Activated CD4-positive, alpha-beta T cell treated with anti-CD3 and anti-CD28 coated beads, Interleukin-2, amount 10 ng/mL, durations not matched to agents 7 days and 5 days (primary cell): ENCODE results near the gene HIVEP1. TPM values are rescaled to one million over a fixed set of nuclear protein-coding genes. Genes with fewer than 3 reads are reported as not detected.
A peak's percentile ranks its signal among the peaks of the same experiment; 100 is the strongest.

Source experiments
- CTCF ChIA-PET: fragments of 350-600 bp; sonication (Branson Sonifier 250); formaldehyde crosslinking; loops from one replicate; lab custom pipeline; 2021; ENCODE audit warnings: antibody characterized with exemption; lab: Charles Lee
- POLR2A ChIA-PET: fragments of 350-600 bp; sonication (Branson Sonifier 250); formaldehyde crosslinking; loops from one replicate; lab custom pipeline; 2021; ENCODE audit warnings: antibody characterized with exemption; lab: Charles Lee
- DNase-seq: peaks from one replicate; pipeline ENCODE4 v3.0.0-alpha.2; 2020
- H3K27ac Mint-ChIP-seq: one replicate; pipeline ENCODE4 v1.8.0; 2021; ENCODE audit warnings: mild to moderate bottlenecking, moderate library complexity, mixed read lengths
- H3K27me3 Mint-ChIP-seq: one replicate; pipeline ENCODE4 v1.8.0; 2021; ENCODE audit warnings: mixed read lengths
- H3K36me3 Mint-ChIP-seq: one replicate; pipeline ENCODE4 v1.8.0; 2021; ENCODE audit warnings: low read depth, mixed read lengths
- H3K4me1 Mint-ChIP-seq: one replicate; pipeline ENCODE4 v1.8.0; 2021; ENCODE audit warnings: mixed read lengths
- H3K4me3 Mint-ChIP-seq: one replicate; pipeline ENCODE4 v1.8.0; 2021; ENCODE audit warnings: mild to moderate bottlenecking, moderate library complexity, mixed read lengths
- H3K9me3 Mint-ChIP-seq: one replicate; pipeline ENCODE4 v1.8.0; 2021; ENCODE audit warnings: mixed read lengths
- total RNA-seq, 2 experiments: library from RNA; stranded (reverse); gene quantifications; one replicate each; pipeline ENCODE4 v1.2.3, GENCODE V29; 2021

Gene HIVEP1
- total RNA-seq, 2 experiments from 2014 or later: 24.2 to 33.0 TPM

GRCh38 chr6:11975353-11975977 is 36.6 kb upstream of the HIVEP1 start:
- ChIA-PET CTCF (interaction anchor here (0.7 to 1.1 kb wide), 3 partner anchors 21 to 63 kb away, joined by 3 read pairs; no protein-coding TSS in a partner anchor), POLR2A (no interaction called here)
- H3K4me3 Mint-ChIP-seq: no peak overlapping the region
- DNase-seq: peak; percentile 26
- peaks cover 4% of the 10 kb centered on the region for H3K9me3 Mint-ChIP-seq
- peak overlapping the region; percentile 75 for H3K27ac Mint-ChIP-seq
- H3K27me3 Mint-ChIP-seq: no peaks in the 10 kb centered on the region
- no peaks in the 10 kb centered on the region for H3K36me3 Mint-ChIP-seq
- H3K4me1 Mint-ChIP-seq: peaks cover 17% of the 10 kb centered on the region

GRCh38 chr6:11976489-11976888 is 35.6 kb upstream of the HIVEP1 start:
- Mint-ChIP-seq H3K9me3 (peaks cover 4% of the 10 kb centered on the region), H3K36me3 (no peaks in the 10 kb centered on the region), H3K4me3 (no peak overlapping the region), H3K27ac (no peak overlapping the region), H3K27me3 (peaks cover 3% of the 10 kb centered on the region), H3K4me1 (peaks cover 17% of the 10 kb centered on the region)
- CTCF ChIA-PET: interaction anchor here (0.7 kb wide), 1 partner anchor 32 kb away, joined by 3 read pairs; no protein-coding TSS in a partner anchor
- POLR2A ChIA-PET: no interaction called here
- DNase-seq: no peak

- Mint-ChIP-seq H3K27ac (no peak overlapping the region), H3K27me3 (peaks cover 3% of the 10 kb centered on the region), H3K9me3 (peaks cover 4% of the 10 kb centered on the region), H3K36me3 (no peaks in the 10 kb centered on the region), H3K4me3 (no peak overlapping the region), H3K4me1 (peaks cover 17% of the 10 kb centered on the region)
- CTCF ChIA-PET: interaction anchor here (0.7 kb wide), 1 partner anchor 33 kb away, joined by 3 read pairs; no protein-coding TSS in a partner anchor
- DNase-seq: no peak
- POLR2A ChIA-PET: no interaction called here
These were observed 34.9 kb upstream of the HIVEP1 start for GRCh38 chr6:11977193-11977592.

GRCh38 chr6:11977738-11978137 is 34.4 kb upstream of the HIVEP1 start:
- DNase-seq: no peak
- no peaks in the 10 kb centered on the region for H3K36me3 Mint-ChIP-seq
- ChIA-PET POLR2A (no interaction called here), CTCF (no interaction called here)
- H3K4me1 Mint-ChIP-seq: peaks cover 17% of the 10 kb centered on the region
- H3K4me3 Mint-ChIP-seq: no peak overlapping the region
- peaks cover 4% of the 10 kb centered on the region for H3K27me3 Mint-ChIP-seq
- H3K9me3 Mint-ChIP-seq: peaks cover 4% of the 10 kb centered on the region
- no peak overlapping the region for H3K27ac Mint-ChIP-seq

- Mint-ChIP-seq H3K36me3 (no peaks in the 10 kb centered on the region), H3K9me3 (peaks cover 4% of the 10 kb centered on the region), H3K27me3 (peaks cover 4% of the 10 kb centered on the region), H3K4me3 (no peak overlapping the region), H3K4me1 (peaks cover 17% of the 10 kb centered on the region), H3K27ac (peak overlapping the region; percentile 28)
- ChIA-PET POLR2A (no interaction called here), CTCF (interaction anchor here (1.0 kb wide), 1 partner anchor 70 kb away, joined by 5 read pairs; no protein-coding TSS in a partner anchor)
- DNase-seq: no peak
These were observed 33.7 kb upstream of the HIVEP1 start for GRCh38 chr6:11978169-11978987.

- ChIA-PET CTCF (no interaction called here), POLR2A (interaction anchor here (0.6 kb wide), 1 partner anchor 24 kb away, joined by 4 read pairs; no protein-coding TSS in a partner anchor)
- Mint-ChIP-seq H3K4me1 (peaks cover 16% of the 10 kb centered on the region), H3K36me3 (no peaks in the 10 kb centered on the region), H3K4me3 (no peak overlapping the region), H3K27me3 (peaks cover 6% of the 10 kb centered on the region), H3K27ac (no peak overlapping the region), H3K9me3 (peaks cover 4% of the 10 kb centered on the region)
- DNase-seq: no peak
These were observed 32.2 kb upstream of the HIVEP1 start for GRCh38 chr6:11979866-11980265.

GRCh38 chr6:11983306-11983705 is 28.8 kb upstream of the HIVEP1 start:
- H3K27ac Mint-ChIP-seq: no peak overlapping the region
- H3K36me3 Mint-ChIP-seq: no peaks in the 10 kb centered on the region
- H3K4me3 Mint-ChIP-seq: no peak overlapping the region
- peaks cover 6% of the 10 kb centered on the region for H3K27me3 Mint-ChIP-seq
- POLR2A ChIA-PET: no interaction called here
- CTCF ChIA-PET: no interaction called here
- H3K4me1 Mint-ChIP-seq: peaks cover 3% of the 10 kb centered on the region
- H3K9me3 Mint-ChIP-seq: no peaks in the 10 kb centered on the region
- no peak for DNase-seq

GRCh38 chr6:11987386-11987785 is 24.7 kb upstream of the HIVEP1 start:
- no peak for DNase-seq
- H3K36me3 Mint-ChIP-seq: no peaks in the 10 kb centered on the region
- no peak overlapping the region for H3K4me3 Mint-ChIP-seq
- peaks cover 2% of the 10 kb centered on the region for H3K9me3 Mint-ChIP-seq
- ChIA-PET POLR2A (no interaction called here), CTCF (no interaction called here)
- no peaks in the 10 kb centered on the region for H3K4me1 Mint-ChIP-seq
- no peak overlapping the region for H3K27ac Mint-ChIP-seq
- H3K27me3 Mint-ChIP-seq: peaks cover 2% of the 10 kb centered on the region

GRCh38 chr6:11989386-11989785 is 22.7 kb upstream of the HIVEP1 start:
- ChIA-PET CTCF (no interaction called here), POLR2A (no interaction called here)
- H3K27ac Mint-ChIP-seq: no peak overlapping the region
- H3K9me3 Mint-ChIP-seq: peaks cover 2% of the 10 kb centered on the region
- H3K27me3 Mint-ChIP-seq: no peaks in the 10 kb centered on the region
- H3K4me1 Mint-ChIP-seq: no peaks in the 10 kb centered on the region
- no peaks in the 10 kb centered on the region for H3K36me3 Mint-ChIP-seq
- no peak overlapping the region for H3K4me3 Mint-ChIP-seq
- no peak for DNase-seq

- Mint-ChIP-seq H3K36me3 (no peaks in the 10 kb centered on the region), H3K27me3 (no peaks in the 10 kb centered on the region), H3K27ac (no peak overlapping the region), H3K9me3 (peaks cover 2% of the 10 kb centered on the region), H3K4me1 (no peaks in the 10 kb centered on the region), H3K4me3 (no peak overlapping the region)
- POLR2A ChIA-PET: no interaction called here
- CTCF ChIA-PET: no interaction called here
- DNase-seq: no peak
These were observed 20.0 kb upstream of the HIVEP1 start for GRCh38 chr6:11992086-11992485.

GRCh38 chr6:11994875-11995461 is 17.1 kb upstream of the HIVEP1 start:
- Mint-ChIP-seq H3K4me3 (no peak overlapping the region), H3K9me3 (peaks cover 4% of the 10 kb centered on the region), H3K27ac (no peak overlapping the region), H3K27me3 (no peaks in the 10 kb centered on the region), H3K4me1 (no peaks in the 10 kb centered on the region), H3K36me3 (no peaks in the 10 kb centered on the region)
- CTCF ChIA-PET: interaction anchor here (0.6 kb wide), 1 partner anchor 132 kb away, joined by 4 read pairs; no protein-coding TSS in a partner anchor
- no peak for DNase-seq
- POLR2A ChIA-PET: no interaction called here

GRCh38 chr6:11996751-11997150 is 15.4 kb upstream of the HIVEP1 start:
- no peaks in the 10 kb centered on the region for H3K36me3 Mint-ChIP-seq
- H3K4me1 Mint-ChIP-seq: no peaks in the 10 kb centered on the region
- POLR2A ChIA-PET: no interaction called here
- no peak overlapping the region for H3K4me3 Mint-ChIP-seq
- no peak for DNase-seq
- CTCF ChIA-PET: interaction anchor here (1.2 kb wide), 1 partner anchor 22 kb away, joined by 3 read pairs; no protein-coding TSS in a partner anchor
- H3K9me3 Mint-ChIP-seq: peaks cover 2% of the 10 kb centered on the region
- no peaks in the 10 kb centered on the region for H3K27me3 Mint-ChIP-seq
- no peak overlapping the region for H3K27ac Mint-ChIP-seq

- H3K9me3 Mint-ChIP-seq: peaks cover 2% of the 10 kb centered on the region
- no peak for DNase-seq
- H3K4me1 Mint-ChIP-seq: no peaks in the 10 kb centered on the region
- no peak overlapping the region for H3K4me3 Mint-ChIP-seq
- H3K36me3 Mint-ChIP-seq: no peaks in the 10 kb centered on the region
- H3K27me3 Mint-ChIP-seq: no peaks in the 10 kb centered on the region
- no peak overlapping the region for H3K27ac Mint-ChIP-seq
- POLR2A ChIA-PET: no interaction called here
- CTCF ChIA-PET: no interaction called here
These were observed 12.9 kb upstream of the HIVEP1 start for GRCh38 chr6:11999246-11999645.
